H1 (cell line): ENCODE measurements around the gene CCL23.

Experiments
- EP300 ChIP-seq, 2 experiments: IDR thresholded peaks; 1 replicate in 1 of 2; 2 replicates in 1 of 2; pipeline ENCODE4 v1.6.1; 2011 to 2012; ENCODE audit warnings: low read depth in 2 of 2, low read length in 2 of 2, mild to moderate bottlenecking in 2 of 2, borderline replicate concordance in 1 of 2, inconsistent platforms in 1 of 2, moderate library complexity in 1 of 2
- JUN ChIP-seq: IDR thresholded peaks from 2 replicates; pipeline ENCODE4 v1.6.1; 2011; ENCODE audit warnings: low read depth, mild to moderate bottlenecking, improper control_type of control experiment, low read length
- MAFK ChIP-seq: IDR thresholded peaks from 2 replicates; pipeline ENCODE4 v1.6.1; 2012; ENCODE audit warnings: low read depth, mild to moderate bottlenecking, improper control_type of control experiment, low read length
- NRF1 ChIP-seq: IDR thresholded peaks from 2 replicates; pipeline ENCODE4 v1.6.1; 2011; ENCODE audit warnings: mild to moderate bottlenecking, low read depth, low read length, improper control_type of control experiment
- POLR2A ChIP-seq, 2 experiments: IDR thresholded peaks; 1 replicate in 1 of 2; 2 replicates in 1 of 2; pipeline ENCODE4 v1.6.1; 2011; ENCODE audit warnings: low read depth in 2 of 2, low read length in 2 of 2, mild to moderate bottlenecking in 2 of 2; ENCODE audit errors: control extremely low read depth in 1 of 2
- POLR2AphosphoS5 ChIP-seq: IDR thresholded peaks from 2 replicates; pipeline ENCODE4 v1.6.1; 2011; ENCODE audit warnings: low read depth, low read length
- RBBP5 ChIP-seq: IDR thresholded peaks from 2 replicates; pipeline ENCODE4 v1.7.1; 2012; ENCODE audit warnings: low read depth, mild to moderate bottlenecking, inconsistent platforms, low read length, moderate library complexity, borderline replicate concordance
- RXRA ChIP-seq: IDR thresholded peaks from 2 replicates; pipeline ENCODE4 v1.6.1; 2011; ENCODE audit warnings: low read depth, mild to moderate bottlenecking, low read length, moderate library complexity; ENCODE audit not compliant: insufficient read depth
- SUZ12 ChIP-seq: fragments of 200-600 bp; sonication (generic); IDR thresholded peaks from 2 replicates; pipeline ENCODE4 v1.6.1; 2012; ENCODE audit warnings: mild to moderate bottlenecking, inconsistent platforms, low read length, moderate library complexity, mixed read lengths
- TBP ChIP-seq: IDR thresholded peaks from 2 replicates; pipeline ENCODE4 v1.6.1; 2011; ENCODE audit warnings: low read depth, low read length, improper control_type of control experiment
- TCF12 ChIP-seq: IDR thresholded peaks from 2 replicates; pipeline ENCODE4 v1.6.1; 2011; ENCODE audit warnings: low read depth, mild to moderate bottlenecking, low read length
- TEAD4 ChIP-seq: IDR thresholded peaks from 2 replicates; pipeline ENCODE4 v1.6.1; 2012; ENCODE audit warnings: low read depth, low read length, inconsistent platforms, mixed read lengths
- TF ChIP-seq, protein P1 (sequence below), 3 experiments: IDR thresholded peaks; 1 replicate in 2 of 3; 2 replicates in 1 of 3; pipeline versions ENCODE4 v1.5.1 to v1.6.1; 2011; ENCODE audit warnings: low read length in 3 of 3, mild to moderate bottlenecking in 3 of 3, inconsistent platforms in 2 of 3, low read depth in 1 of 3, moderate library complexity in 1 of 3; ENCODE audit not compliant: insufficient read depth in 1 of 3; ENCODE audit errors: control extremely low read depth in 1 of 3
- TF ChIP-seq, protein P2 (sequence below): IDR thresholded peaks from 2 replicates; pipeline ENCODE4 v1.6.1; 2011; ENCODE audit warnings: low read depth, mild to moderate bottlenecking, low read length; ENCODE audit not compliant: insufficient read depth

DNA sequence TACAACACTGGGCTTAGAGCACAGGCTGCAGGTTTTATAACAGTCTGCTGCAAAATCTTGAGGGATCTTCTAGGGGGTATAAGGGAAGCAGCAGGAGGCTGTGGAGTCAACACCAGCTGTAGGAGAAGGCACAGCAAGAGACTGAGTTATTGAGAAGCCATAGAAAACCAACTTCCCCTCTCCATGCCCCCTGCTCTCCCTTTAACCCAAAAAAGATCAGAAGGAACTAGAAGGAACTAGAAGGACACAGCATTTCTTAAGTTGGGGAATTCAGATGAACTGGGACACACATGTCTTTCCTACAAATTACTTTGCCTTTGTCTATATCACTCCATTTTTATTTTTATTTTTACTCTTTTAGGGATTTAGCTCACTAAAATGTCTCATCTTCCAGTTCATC lies 40.1 kb upstream of the CCL23 start:
- no peak for TF ChIP-seq EP300 (IDR thresholded peaks at IDR 0.05; ENCODE audit: borderline replicate concordance in 1 of 2, low read depth in 2 of 2, low read length in 2 of 2)
- TF ChIP-seq, protein P1, sequence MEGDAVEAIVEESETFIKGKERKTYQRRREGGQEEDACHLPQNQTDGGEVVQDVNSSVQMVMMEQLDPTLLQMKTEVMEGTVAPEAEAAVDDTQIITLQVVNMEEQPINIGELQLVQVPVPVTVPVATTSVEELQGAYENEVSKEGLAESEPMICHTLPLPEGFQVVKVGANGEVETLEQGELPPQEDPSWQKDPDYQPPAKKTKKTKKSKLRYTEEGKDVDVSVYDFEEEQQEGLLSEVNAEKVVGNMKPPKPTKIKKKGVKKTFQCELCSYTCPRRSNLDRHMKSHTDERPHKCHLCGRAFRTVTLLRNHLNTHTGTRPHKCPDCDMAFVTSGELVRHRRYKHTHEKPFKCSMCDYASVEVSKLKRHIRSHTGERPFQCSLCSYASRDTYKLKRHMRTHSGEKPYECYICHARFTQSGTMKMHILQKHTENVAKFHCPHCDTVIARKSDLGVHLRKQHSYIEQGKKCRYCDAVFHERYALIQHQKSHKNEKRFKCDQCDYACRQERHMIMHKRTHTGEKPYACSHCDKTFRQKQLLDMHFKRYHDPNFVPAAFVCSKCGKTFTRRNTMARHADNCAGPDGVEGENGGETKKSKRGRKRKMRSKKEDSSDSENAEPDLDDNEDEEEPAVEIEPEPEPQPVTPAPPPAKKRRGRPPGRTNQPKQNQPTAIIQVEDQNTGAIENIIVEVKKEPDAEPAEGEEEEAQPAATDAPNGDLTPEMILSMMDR (IDR thresholded peaks at IDR 0.05; ENCODE audit: control extremely low read depth in 1 of 3, insufficient read depth in 1 of 3, low read depth in 1 of 3, low read length in 3 of 3) = no peak
- no peak for TF ChIP-seq TCF12
- no peak for TF ChIP-seq SUZ12
- TF ChIP-seq POLR2AphosphoS5 = no peak
- no peak for TF ChIP-seq JUN
- TF ChIP-seq TEAD4 = no peak
- no peak for TF ChIP-seq RXRA
- TF ChIP-seq NRF1 = no peak
- no peak for TF ChIP-seq RBBP5
- TF ChIP-seq TBP = no peak
- TF ChIP-seq, protein P2, sequence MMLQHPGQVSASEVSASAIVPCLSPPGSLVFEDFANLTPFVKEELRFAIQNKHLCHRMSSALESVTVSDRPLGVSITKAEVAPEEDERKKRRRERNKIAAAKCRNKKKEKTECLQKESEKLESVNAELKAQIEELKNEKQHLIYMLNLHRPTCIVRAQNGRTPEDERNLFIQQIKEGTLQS = no peak
- TF ChIP-seq MAFK = no peak
- no peak for TF ChIP-seq POLR2A (IDR thresholded peaks at IDR 0.05; ENCODE audit: control extremely low read depth in 1 of 2, low read depth in 2 of 2, low read length in 2 of 2)
